AG10803 (cell line): Measurements from ENCODE around the gene PUS3.

ENCODE experiments used
- DNase-seq: peaks from one replicate; pipeline ENCODE4 v3.0.0; 2010; ENCODE audit warnings: low read depth
- H3K4me3 ChIP-seq: 2 replicates; pipeline ENCODE4 v1.5.1; 2011; ENCODE audit warnings: mild to moderate bottlenecking, low read length, control low read depth
- TF ChIP-seq, protein P1 (sequence below): conservative IDR thresholded peaks from 2 replicates; pipeline ENCODE4 v1.5.1; 2011; ENCODE audit warnings: mild to moderate bottlenecking, low read length, control low read depth, inconsistent platforms

The PUS3 gene

DNA sequence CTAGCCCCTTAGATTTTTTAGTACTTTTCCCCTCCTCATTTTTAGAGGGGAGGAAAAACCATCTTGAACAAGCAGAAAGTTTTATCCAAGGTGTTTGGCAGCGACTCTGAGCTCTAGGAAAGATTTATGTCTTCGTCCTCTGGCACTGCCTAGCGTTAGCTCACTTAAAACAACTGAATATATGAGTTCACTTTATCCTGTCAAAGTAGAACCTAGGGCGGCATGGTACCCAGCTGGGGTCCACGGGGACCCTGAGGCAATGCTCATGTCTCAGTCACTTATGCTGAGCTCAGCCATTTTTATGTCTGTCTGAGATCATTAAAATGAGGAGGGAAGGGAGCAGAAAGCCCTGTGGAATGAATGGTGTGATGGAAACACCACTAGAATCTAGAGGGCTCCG is 28.7 kb upstream of the PUS3 start:
- DNase-seq = no peak

DNA sequence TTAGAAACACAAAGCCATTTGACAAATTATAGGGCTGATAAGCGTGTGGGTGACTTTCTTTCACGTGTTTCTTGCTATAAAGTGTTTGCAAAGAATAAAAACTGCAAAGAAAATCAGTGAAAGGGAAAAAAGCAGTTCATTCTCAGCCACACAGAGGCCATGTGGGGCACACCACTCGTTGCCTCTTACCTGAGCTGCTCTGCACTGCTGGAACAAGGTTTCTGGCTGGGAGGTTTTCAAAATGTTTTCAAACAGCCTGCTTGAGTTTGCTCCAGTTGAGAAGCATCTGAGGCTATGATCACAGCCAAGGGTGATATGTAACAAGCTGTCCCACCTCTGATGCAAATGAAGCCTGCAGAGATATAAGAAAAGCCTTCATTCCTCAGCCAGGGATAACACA is 28.1 kb upstream of the PUS3 start:
- TF ChIP-seq, protein P1, sequence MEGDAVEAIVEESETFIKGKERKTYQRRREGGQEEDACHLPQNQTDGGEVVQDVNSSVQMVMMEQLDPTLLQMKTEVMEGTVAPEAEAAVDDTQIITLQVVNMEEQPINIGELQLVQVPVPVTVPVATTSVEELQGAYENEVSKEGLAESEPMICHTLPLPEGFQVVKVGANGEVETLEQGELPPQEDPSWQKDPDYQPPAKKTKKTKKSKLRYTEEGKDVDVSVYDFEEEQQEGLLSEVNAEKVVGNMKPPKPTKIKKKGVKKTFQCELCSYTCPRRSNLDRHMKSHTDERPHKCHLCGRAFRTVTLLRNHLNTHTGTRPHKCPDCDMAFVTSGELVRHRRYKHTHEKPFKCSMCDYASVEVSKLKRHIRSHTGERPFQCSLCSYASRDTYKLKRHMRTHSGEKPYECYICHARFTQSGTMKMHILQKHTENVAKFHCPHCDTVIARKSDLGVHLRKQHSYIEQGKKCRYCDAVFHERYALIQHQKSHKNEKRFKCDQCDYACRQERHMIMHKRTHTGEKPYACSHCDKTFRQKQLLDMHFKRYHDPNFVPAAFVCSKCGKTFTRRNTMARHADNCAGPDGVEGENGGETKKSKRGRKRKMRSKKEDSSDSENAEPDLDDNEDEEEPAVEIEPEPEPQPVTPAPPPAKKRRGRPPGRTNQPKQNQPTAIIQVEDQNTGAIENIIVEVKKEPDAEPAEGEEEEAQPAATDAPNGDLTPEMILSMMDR = no peak
- H3K4me3 ChIP-seq = no peak overlapping the region
- no peak for DNase-seq

More for the DNA sequence above, 28.7 kb upstream of the PUS3 start:
- H3K4me3 ChIP-seq = no peak overlapping the region
- TF ChIP-seq, protein P1 = no peak

DNA sequence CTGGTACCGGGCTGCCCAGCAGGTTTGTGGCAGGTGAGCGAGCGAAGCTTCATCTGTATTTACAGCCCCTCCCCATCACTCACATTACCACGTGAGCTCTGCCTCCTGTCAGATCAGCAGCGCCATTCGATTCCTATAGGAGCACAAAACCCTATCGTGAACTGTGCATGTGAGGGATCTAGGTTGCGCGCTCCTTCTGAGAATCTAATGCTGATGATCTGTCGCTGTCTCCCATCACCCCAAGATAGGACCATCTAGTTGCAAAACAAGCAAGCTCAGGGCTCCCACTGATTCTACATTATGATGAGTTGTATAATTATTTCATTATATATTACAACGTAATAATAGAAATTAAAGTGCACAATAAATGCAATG is 27.1 kb upstream of the PUS3 start:
- TF ChIP-seq, protein P1 = no peak
- DNase-seq = no peak
- no peak overlapping the region for H3K4me3 ChIP-seq

DNA sequence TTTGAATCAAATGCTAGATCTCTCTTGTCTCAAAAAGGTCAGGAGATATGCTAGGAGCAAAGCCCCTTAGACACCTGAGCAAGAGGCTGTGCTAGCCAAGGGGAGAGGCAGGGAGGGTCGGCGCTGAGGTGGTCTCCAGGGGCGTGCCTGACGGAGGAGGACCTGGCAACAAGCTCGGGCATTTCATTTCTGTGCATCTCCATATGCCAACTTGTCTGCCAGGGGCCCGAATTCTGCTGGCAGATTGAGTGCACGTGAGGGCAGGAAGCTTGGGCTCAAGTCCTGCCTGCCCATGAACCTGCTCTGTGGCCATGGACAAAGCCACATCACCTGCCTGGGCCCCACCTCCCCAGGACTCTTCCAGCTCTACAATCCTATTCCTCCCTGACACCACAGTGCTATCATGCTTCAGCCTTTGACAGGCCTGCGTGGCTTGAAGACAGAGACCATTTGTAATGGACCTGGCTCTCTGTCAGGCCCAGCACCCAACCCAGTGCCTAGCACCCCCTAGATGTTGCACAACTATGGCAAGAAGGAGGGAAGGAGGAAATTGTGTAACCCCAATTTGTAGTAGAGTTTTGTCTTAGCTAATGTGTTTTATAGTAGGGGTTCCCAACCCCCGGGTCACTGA is 26.6 kb upstream of the PUS3 start:
- TF ChIP-seq, protein P1 = no peak
- H3K4me3 ChIP-seq = no peak overlapping the region
- no peak for DNase-seq

DNA sequence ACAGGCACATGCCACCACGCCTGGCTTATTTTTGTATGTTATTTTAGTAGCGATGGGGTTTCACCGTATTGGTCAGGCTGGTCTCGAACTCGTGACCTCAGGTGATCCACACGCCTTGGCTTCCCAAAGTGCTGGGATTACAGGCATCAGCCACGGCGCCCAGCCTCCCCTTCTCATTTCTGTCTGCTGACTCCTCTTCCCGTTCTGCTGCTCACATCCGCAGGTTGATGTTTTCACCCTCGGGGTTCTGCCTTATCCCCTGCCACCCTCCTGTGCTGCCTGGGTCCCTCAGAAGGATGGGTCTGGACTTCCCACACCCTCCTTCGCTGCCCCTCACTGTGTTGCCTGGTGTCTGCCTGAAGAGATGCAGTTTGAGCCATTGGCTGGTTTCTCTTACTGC is 23.7 kb upstream of the PUS3 start:
- DNase-seq = no peak

DNA sequence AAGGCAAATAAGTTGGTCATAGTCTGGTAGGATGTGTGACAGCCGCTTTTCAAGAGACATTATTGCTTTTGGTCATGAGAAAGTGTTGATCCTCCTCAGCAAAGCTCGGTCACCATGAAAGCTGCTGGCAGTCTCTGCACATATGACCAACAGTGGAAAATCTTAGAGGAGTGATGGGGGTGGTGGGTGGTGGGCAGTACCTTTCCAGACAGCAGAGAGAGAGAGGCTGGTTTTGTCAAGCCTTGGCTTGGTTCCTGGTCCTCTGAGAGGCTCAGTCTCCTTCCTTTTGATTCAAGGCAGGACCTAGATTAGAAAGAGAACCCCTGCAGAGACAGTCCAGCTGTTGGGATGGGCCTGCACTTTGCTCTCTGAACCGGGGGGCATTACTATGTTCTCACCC is 22.8 kb upstream of the PUS3 start:
- no peak for DNase-seq

More for the DNA sequence above, 23.7 kb upstream of the PUS3 start:
- H3K4me3 ChIP-seq = no peak overlapping the region
- TF ChIP-seq, protein P1 = no peak

DNA sequence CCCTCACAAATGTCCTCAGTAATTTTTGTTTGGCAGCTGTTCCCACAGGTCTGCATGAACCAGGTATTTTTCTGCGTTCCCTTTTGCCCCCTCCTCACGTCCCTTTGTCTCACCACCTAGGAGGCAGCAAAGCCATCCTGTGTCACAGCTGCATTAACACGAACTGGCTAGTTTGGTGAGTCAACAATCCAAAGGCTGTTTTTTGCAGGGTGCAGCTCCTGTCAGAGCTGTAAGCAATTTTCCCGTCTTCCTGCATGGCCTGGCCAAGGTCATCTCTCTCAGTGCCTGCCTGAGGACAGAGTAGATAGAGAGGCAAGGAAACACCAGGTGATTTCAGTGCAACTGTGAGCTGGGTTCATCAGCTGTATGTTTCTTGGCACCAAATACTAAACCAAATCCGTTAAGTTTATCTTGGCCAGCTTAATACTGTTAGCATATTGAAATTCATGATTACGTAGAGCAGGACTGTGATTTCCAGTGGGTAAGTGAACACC is 22.3 kb upstream of the PUS3 start:
- DNase-seq = no peak

More for the DNA sequence above, 22.8 kb upstream of the PUS3 start:
- TF ChIP-seq, protein P1 = no peak
- no peak overlapping the region for H3K4me3 ChIP-seq

More for the DNA sequence above, 22.3 kb upstream of the PUS3 start:
- TF ChIP-seq, protein P1 = no peak
- no peak overlapping the region for H3K4me3 ChIP-seq
